ENCODE results near the gene SERPINB1. TPM values are rescaled to one million over a fixed set of nuclear protein-coding genes. Genes with fewer than 3 reads are reported as not detected.

Gene SERPINB1
- total RNA-seq, 1 experiment from 2014 or later = 73.2 TPM

DNA sequence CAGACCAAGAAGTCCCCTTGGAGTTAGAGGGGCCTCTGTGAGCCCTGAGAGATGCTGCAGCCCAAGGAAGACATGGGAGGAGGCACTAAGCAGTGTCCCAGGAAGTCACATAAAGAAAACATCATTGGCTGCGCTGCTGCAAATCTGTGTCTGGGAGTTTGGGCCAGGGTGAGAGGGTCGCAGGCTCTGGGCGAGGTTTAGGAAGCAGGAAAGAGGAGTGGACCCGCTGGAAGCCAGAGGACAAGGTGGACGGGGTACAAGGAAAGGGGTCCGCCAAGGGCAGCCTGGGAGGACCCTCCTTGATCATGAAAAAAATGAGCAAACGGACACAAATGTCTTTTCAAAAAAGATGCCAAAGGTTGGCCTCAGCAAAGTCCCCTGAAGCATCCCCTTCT, 15.5 kb upstream of the SERPINB1 start:
- Histone ChIP-seq H2AFZ (ENCODE audit: low read depth, low read length, poor library complexity, severe bottlenecking) (no peak overlapping the region), H3K9me3 (ENCODE audit: control insufficient read depth in 1 of 2, insufficient read depth in 1 of 2, low read depth in 1 of 2, low read length in 2 of 2) (no peaks in the 10 kb centered on the region), H3K4me2 (ENCODE audit: low read length) (peak overlapping the region; percentile 79), H3K36me3 (ENCODE audit: control insufficient read depth in 1 of 2, insufficient read depth in 2 of 2, low read length in 2 of 2) (no peaks in the 10 kb centered on the region), H3K27ac (ENCODE audit: low read depth, low read length) (peak overlapping the region; percentile 90), H3K4me1 (ENCODE audit: control insufficient read depth in 1 of 2, insufficient read depth in 2 of 2, low read length in 2 of 2) (peaks cover 41 to 81% of the 10 kb centered on the region in 2 experiments), H3K9me2 (ENCODE audit: insufficient read depth) (no peaks in the 10 kb centered on the region), H3K4me3 (replicated peaks in 1 of 2; ENCODE audit: low read depth in 1 of 2, low read length in 2 of 2) (peak overlapping the region in 1 of 2 experiments; percentile 41; a peak in 3 of 4 replicates), H3K27me3 (ENCODE audit: insufficient read depth, low read length) (no peaks in the 10 kb centered on the region), H4K20me1 (ENCODE audit: insufficient read depth) (no peaks in the 10 kb centered on the region), H3K9ac (ENCODE audit: low read length) (peak overlapping the region; percentile 68), H3K79me2 (ENCODE audit: insufficient read depth, low read length) (no peaks in the 10 kb centered on the region)
- ChIA-PET RAD21 (ENCODE audit: low non-redundant PET in 1 of 2, low total read pairs in 2 of 2, uncharacterized antibody in 2 of 2, unreplicated experiment in 2 of 2) (no interaction called here), CTCF (interaction anchor here (0.9 to 2.2 kb wide), 6 partner anchors 11 to 131 kb away, joined by 3 to 15 read pairs (median 8); no protein-coding TSS in a partner anchor), POLR2A (interaction anchor here (1.0 to 2.4 kb wide), 11 partner anchors 9 to 131 kb away, joined by 3 to 18 read pairs (median 3); partner anchors contain the start of gene SERPINB1)
- intact Hi-C loops (cut with micrococcal nuclease) = no loop called here
- peak; percentile 9 for ATAC-seq
- TSS peak; percentile 77 for BruUV-seq (replicated peaks)
- no peak for DNase-seq (ENCODE audit: low read depth, low spot score)
- TF ChIP-seq EGR1 (IDR thresholded peaks at IDR 0.05; ENCODE audit: low read depth) (no peak), POLR2A (IDR thresholded peaks at IDR 0.05; ENCODE audit: borderline replicate concordance, extremely low read depth, insufficient read depth, insufficient read length) (no peak), SRF (IDR thresholded peaks at IDR 0.05; ENCODE audit: low read depth) (no peak), YY1 (IDR thresholded peaks at IDR 0.05; ENCODE audit: extremely low read depth, insufficient replicate concordance, low read depth, low read length) (no peak)
- TF ChIP-seq, protein P1, sequence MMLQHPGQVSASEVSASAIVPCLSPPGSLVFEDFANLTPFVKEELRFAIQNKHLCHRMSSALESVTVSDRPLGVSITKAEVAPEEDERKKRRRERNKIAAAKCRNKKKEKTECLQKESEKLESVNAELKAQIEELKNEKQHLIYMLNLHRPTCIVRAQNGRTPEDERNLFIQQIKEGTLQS (IDR thresholded peaks at IDR 0.05) = no peak

DNA sequence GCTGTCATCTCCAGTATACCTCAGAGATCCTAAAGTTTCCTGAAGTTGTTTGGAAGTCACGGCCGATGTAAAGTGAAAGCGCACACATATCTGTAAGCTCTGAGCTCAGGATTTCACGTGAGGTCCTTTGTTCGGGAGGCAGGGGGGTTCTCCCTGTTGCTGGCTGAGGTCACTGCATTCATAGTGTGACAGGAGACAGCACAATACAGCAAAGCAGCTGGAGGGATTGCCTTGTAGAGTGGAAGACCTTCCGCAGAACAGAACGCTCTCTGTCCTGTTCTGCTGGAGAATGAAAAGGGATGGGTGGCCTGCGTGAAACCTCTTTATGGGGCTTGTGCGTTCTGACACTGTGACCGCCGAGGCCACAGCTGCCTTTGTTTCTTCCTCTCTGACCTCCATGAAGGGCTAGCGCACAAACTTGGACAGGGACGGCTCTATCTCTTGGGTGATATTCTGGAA, 13.4 kb upstream of the SERPINB1 start:
- H3K27ac ChIP-seq (ENCODE audit: low read depth, low read length) = peak overlapping the region; percentile 76; the same call in 1 of the 2 replicates
- no peaks in the 10 kb centered on the region for H3K9me3 ChIP-seq (ENCODE audit: control insufficient read depth in 1 of 2, insufficient read depth in 1 of 2, low read depth in 1 of 2, low read length in 2 of 2)
- H3K4me2 ChIP-seq (ENCODE audit: low read length) = peak overlapping the region; percentile 90; the same call in 1 of the 2 replicates
- DNase-seq (ENCODE audit: low read depth, low spot score) (no peak), ATAC-seq (no peak)
- peak overlapping the region; percentile 68; the same call in 1 of the 2 replicates for H3K9ac ChIP-seq (ENCODE audit: low read length)
- H3K79me2 ChIP-seq (ENCODE audit: insufficient read depth, low read length) = no peaks in the 10 kb centered on the region
- ChIA-PET CTCF (interaction anchor here (1.0 to 2.0 kb wide), 3 partner anchors 9 to 64 kb away, joined by 3 to 6 read pairs (median 6); no protein-coding TSS in a partner anchor), RAD21 (ENCODE audit: low non-redundant PET in 1 of 2, low total read pairs in 2 of 2, uncharacterized antibody in 2 of 2, unreplicated experiment in 2 of 2) (interaction anchor here in 1 of 2 experiments (1.4 kb wide), 1 partner anchor 64 kb away, joined by 3 read pairs; no protein-coding TSS in a partner anchor), POLR2A (interaction anchor here (1.5 to 2.3 kb wide), 2 partner anchors 13 to 135 kb away, joined by 5 to 9 read pairs; partner anchors contain the start of gene SERPINB1)
- no peak overlapping the region for H2AFZ ChIP-seq (ENCODE audit: low read depth, low read length, poor library complexity, severe bottlenecking)
- H3K9me2 ChIP-seq (ENCODE audit: insufficient read depth) = no peaks in the 10 kb centered on the region
- BruUV-seq (replicated peaks) = no TSS peak
- no peak overlapping the region for H3K4me3 ChIP-seq (replicated peaks in 1 of 2; ENCODE audit: low read depth in 1 of 2, low read length in 2 of 2)
- H3K27me3 ChIP-seq (ENCODE audit: insufficient read depth, low read length) = no peaks in the 10 kb centered on the region
- no peaks in the 10 kb centered on the region for H3K36me3 ChIP-seq (ENCODE audit: control insufficient read depth in 1 of 2, insufficient read depth in 2 of 2, low read length in 2 of 2)
- intact Hi-C loops (cut with micrococcal nuclease) = no loop called here
- H3K4me1 ChIP-seq (ENCODE audit: control insufficient read depth in 1 of 2, insufficient read depth in 2 of 2, low read length in 2 of 2) = peaks cover 49 to 91% of the 10 kb centered on the region in 2 experiments
- TF ChIP-seq TCF7L2 (IDR thresholded peaks at IDR 0.05; ENCODE audit: borderline replicate concordance, extremely low read depth, insufficient read depth, insufficient read length) (no peak), SP1 (IDR thresholded peaks at IDR 0.05; ENCODE audit: low read depth) (no peak), RAD21 (IDR thresholded peaks at IDR 0.05; ENCODE audit: low read depth) (no peak), EZH2 (IDR thresholded peaks at IDR 0.05) (no peak), CBX3 (IDR thresholded peaks at IDR 0.05; ENCODE audit: low read depth) (no peak), POLR2A (IDR thresholded peaks at IDR 0.05; ENCODE audit: borderline replicate concordance, extremely low read depth, insufficient read depth, insufficient read length) (no peak), JUND (IDR thresholded peaks at IDR 0.05) (no peak), EZH2phosphoT487 (IDR thresholded peaks at IDR 0.05; ENCODE audit: borderline replicate concordance) (no peak)
- TF ChIP-seq, protein P2, sequence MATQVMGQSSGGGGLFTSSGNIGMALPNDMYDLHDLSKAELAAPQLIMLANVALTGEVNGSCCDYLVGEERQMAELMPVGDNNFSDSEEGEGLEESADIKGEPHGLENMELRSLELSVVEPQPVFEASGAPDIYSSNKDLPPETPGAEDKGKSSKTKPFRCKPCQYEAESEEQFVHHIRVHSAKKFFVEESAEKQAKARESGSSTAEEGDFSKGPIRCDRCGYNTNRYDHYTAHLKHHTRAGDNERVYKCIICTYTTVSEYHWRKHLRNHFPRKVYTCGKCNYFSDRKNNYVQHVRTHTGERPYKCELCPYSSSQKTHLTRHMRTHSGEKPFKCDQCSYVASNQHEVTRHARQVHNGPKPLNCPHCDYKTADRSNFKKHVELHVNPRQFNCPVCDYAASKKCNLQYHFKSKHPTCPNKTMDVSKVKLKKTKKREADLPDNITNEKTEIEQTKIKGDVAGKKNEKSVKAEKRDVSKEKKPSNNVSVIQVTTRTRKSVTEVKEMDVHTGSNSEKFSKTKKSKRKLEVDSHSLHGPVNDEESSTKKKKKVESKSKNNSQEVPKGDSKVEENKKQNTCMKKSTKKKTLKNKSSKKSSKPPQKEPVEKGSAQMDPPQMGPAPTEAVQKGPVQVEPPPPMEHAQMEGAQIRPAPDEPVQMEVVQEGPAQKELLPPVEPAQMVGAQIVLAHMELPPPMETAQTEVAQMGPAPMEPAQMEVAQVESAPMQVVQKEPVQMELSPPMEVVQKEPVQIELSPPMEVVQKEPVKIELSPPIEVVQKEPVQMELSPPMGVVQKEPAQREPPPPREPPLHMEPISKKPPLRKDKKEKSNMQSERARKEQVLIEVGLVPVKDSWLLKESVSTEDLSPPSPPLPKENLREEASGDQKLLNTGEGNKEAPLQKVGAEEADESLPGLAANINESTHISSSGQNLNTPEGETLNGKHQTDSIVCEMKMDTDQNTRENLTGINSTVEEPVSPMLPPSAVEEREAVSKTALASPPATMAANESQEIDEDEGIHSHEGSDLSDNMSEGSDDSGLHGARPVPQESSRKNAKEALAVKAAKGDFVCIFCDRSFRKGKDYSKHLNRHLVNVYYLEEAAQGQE (IDR thresholded peaks at IDR 0.05; ENCODE audit: low read depth) = no peak
- no peaks in the 10 kb centered on the region for H4K20me1 ChIP-seq (ENCODE audit: insufficient read depth)
